ENCODE measurements around the gene MS4A4A. TPM values are rescaled to one million over a fixed set of nuclear protein-coding genes. Genes with fewer than 3 reads are reported as not detected.

Gene MS4A4A
- total and polyA plus RNA-seq, 2 of the 8 experiments (the other 6 are each of a cell fraction or from before 2014, with no cell fraction given) = not detected

GRCh38 chr11:60344146-60344545 is 63.7 kb downstream of the MS4A4A start:
- no peak overlapping the region for H2AFZ ChIP-seq (ENCODE audit: low read length)
- WGBS, 2 experiments (ENCODE audit: extremely low coverage in 1 of 2, insufficient coverage in 1 of 2, insufficient read length in 1 of 2, insufficient replicate concordance in 2 of 2, low coverage in 1 of 2, low lambda C conversion rate in 2 of 2, missing lambda C conversion rate in 1 of 2) = 95% methylated on average over 2 of the region's 2 CpGs; no CpG with 5 or more reads in 1 of the 2 experiments
- no peak overlapping the region for H3K4ac ChIP-seq (replicated peaks; ENCODE audit: insufficient read length, low read depth, low read length)
- no peak overlapping the region for H4K91ac ChIP-seq (replicated peaks; ENCODE audit: insufficient read length, low read length)
- no peak overlapping the region for H2BK20ac ChIP-seq (ENCODE audit: low read length)
- no peak overlapping the region for H3K9ac ChIP-seq (replicated peaks in 1 of 4; ENCODE audit: extremely low read depth in 1 of 4, low read depth in 3 of 4, low read length in 3 of 4)
- H3K4me2 ChIP-seq (ENCODE audit: insufficient read depth in 1 of 2, low read depth in 2 of 2, low read length in 2 of 2) = no peak overlapping the region
- H2BK12ac ChIP-seq (ENCODE audit: low read depth, low read length) = no peak overlapping the region
- H3K23ac ChIP-seq (ENCODE audit: insufficient read length) = no peak overlapping the region
- no peaks in the 10 kb centered on the region for H3K23me2 ChIP-seq (ENCODE audit: low read depth, low read length)
- no peak overlapping the region for H2AK5ac ChIP-seq (ENCODE audit: low read depth, low read length)
- H2BK15ac ChIP-seq (ENCODE audit: low read length) = no peak overlapping the region
- POLR2A ChIA-PET (ENCODE audit: partially characterized antibody) = interaction anchor here (0.5 kb wide), 1 partner anchor 13 kb away, joined by 3 read pairs; no protein-coding TSS in a partner anchor
- no peak overlapping the region for H3K56ac ChIP-seq (replicated peaks; ENCODE audit: insufficient read length, low read depth, low read length)
- no peak overlapping the region for H3K14ac ChIP-seq (ENCODE audit: insufficient read length)
- CTCF ChIA-PET (ENCODE audit: partially characterized antibody) = interaction anchor here (0.6 to 8.4 kb wide), 33 partner anchors 9 to 552 kb away, joined by 3 to 115 read pairs (median 4); partner anchors contain the start of gene MS4A14
- H3K18ac ChIP-seq (ENCODE audit: extremely low read depth, low read length) = no peak overlapping the region
- H2BK120ac ChIP-seq (replicated peaks; ENCODE audit: low read depth, low read length) = no peak overlapping the region
- H3K79me1 ChIP-seq (ENCODE audit: low read depth, low read length) = no peaks in the 10 kb centered on the region
- H3K79me2 ChIP-seq (ENCODE audit: control insufficient read depth in 1 of 2, insufficient read depth in 2 of 2, low read length in 2 of 2) = no peaks in the 10 kb centered on the region
- H3K9me3 ChIP-seq (ENCODE audit: insufficient read depth in 2 of 2, low read depth in 1 of 2, low read length in 1 of 2) = no peaks in the 10 kb centered on the region
- no peak overlapping the region for H3K27ac ChIP-seq (ENCODE audit: low read depth, low read length)
- no peak for FAIRE-seq
- H3K4me1 ChIP-seq (replicated peaks in 1 of 4; ENCODE audit: control insufficient read depth in 3 of 4, insufficient read depth in 4 of 4, low read length in 3 of 4) = peaks cover 0 to 4% (median 0%) of the 10 kb centered on the region in 4 experiments; a peak in 1 of 7 replicates
- no peak overlapping the region for H4K8ac ChIP-seq (ENCODE audit: extremely low read depth, insufficient read depth, low read length)
- H4K20me1 ChIP-seq (replicated peaks in 1 of 2; ENCODE audit: control insufficient read depth in 1 of 2, insufficient read depth in 2 of 2, low read length in 2 of 2) = no peaks in the 10 kb centered on the region
- no peak for DNase-seq (ENCODE audit: low read depth in 1 of 2, low spot score in 2 of 2)
- no peak overlapping the region for H2BK5ac ChIP-seq (ENCODE audit: low read depth, low read length)
- no peaks in the 10 kb centered on the region for H3K27me3 ChIP-seq (replicated peaks in 1 of 4; ENCODE audit: control insufficient read depth in 3 of 4, extremely low read depth in 1 of 4, insufficient read depth in 3 of 4, low read length in 3 of 4)
- H3K36me3 ChIP-seq (ENCODE audit: control insufficient read depth in 2 of 4, insufficient read depth in 4 of 4, low read length in 3 of 4) = no peaks in the 10 kb centered on the region
- no peak overlapping the region for H3K4me3 ChIP-seq (ENCODE audit: extremely low read depth in 1 of 4, insufficient read depth in 2 of 4, low read depth in 3 of 4, low read length in 4 of 4)
- H4K5ac ChIP-seq (ENCODE audit: insufficient read length, low read depth, low read length) = no peak overlapping the region
- no peak for TF ChIP-seq TAF7 (optimal IDR thresholded peaks at IDR 0.05; ENCODE audit: borderline replicate concordance, low read depth, low read length)
- no peak for TF ChIP-seq E2F6 (IDR thresholded peaks at IDR 0.05)
